GM21619 (cell line): Measurements from ENCODE around the gene LAMA5.

Experiments used
- ATAC-seq: cut with Tn5 transposase; IDR thresholded peaks from one replicate; pipeline ENCODE4 v1.9.1; 2021; ENCODE audit not compliant: unreplicated experiment

Gene LAMA5

DNA sequence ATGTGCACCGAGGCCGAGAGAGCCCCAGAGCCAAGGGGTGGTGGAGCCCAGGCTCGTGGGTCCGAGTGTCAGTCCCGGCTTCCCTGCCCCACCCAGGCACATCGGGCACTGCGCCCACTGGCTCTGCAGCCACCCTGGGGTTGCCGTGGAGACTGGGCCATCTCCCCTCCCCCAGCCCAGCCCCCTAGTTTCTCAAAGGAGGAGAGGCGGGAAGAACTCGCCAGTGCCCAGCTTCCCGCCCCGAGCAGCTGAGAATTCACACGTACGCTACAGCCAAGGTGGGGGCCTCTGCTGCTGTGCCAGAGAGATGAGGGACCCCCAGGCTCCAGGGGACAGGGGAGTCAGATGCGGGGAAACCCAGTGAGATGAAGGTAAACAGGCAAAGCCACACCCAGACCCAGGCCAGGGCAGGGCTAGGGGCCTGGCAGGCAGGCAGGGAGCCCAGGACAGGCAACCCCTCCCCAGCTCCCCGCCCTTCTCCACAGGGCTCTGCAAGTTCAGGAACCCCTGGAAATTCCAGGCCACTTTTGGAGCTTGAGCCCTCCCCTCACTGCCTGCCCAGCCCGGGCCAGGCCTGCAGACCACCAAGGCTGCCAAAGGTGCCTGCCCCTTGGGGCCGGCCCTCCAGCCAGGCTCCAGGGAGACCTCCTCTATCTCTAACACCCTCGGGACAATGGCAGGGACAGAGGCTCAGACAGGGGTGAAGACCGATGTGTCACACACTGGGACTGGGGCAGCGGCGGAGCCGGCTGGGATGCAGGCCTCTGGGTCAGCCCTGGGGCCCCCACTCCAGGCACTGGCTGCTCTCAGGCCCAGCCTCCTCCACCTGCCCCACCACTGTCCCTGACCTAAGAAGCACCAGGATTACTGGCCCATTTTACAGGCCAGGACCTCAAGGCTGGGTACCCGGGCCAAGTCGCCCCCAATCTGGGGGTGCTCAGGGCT, 6.0 kb downstream of the LAMA5 start:
- ATAC-seq = no peak

DNA sequence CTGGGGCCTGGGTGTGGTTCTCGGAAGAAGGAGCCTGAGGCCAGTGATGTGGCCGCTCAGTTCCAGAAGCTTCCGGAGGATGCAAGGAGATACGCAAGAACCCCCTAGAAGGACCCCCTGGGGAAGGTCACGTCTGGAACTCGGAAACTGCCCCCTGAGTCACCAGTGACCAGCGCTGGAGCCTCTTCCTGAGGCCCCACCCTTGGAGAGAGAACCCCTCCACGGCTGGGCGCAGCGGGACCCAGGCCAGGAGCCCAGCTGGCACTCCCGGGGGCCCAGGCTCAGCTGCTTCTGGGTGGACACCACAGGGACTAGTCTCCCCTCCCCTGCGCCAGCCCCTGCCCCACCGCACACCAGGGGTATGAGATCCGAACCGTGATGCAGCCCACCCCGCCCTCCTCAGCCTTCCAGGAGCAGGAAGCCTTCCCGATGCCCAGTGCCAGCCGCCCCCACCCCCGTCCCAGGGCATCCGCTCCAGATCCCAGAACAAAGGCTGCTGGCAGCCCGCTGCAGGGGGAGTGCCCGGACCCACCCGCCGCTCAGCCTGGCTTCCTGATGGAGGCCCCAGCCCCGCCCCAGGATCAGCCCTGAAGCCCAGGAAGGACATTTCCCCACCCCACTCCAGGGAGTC, 7.5 kb downstream of the LAMA5 start:
- ATAC-seq = no peak

GRCh38 chr20:62359043-62359490, 8.0 kb downstream of the LAMA5 start:
- no peak for ATAC-seq

DNA sequence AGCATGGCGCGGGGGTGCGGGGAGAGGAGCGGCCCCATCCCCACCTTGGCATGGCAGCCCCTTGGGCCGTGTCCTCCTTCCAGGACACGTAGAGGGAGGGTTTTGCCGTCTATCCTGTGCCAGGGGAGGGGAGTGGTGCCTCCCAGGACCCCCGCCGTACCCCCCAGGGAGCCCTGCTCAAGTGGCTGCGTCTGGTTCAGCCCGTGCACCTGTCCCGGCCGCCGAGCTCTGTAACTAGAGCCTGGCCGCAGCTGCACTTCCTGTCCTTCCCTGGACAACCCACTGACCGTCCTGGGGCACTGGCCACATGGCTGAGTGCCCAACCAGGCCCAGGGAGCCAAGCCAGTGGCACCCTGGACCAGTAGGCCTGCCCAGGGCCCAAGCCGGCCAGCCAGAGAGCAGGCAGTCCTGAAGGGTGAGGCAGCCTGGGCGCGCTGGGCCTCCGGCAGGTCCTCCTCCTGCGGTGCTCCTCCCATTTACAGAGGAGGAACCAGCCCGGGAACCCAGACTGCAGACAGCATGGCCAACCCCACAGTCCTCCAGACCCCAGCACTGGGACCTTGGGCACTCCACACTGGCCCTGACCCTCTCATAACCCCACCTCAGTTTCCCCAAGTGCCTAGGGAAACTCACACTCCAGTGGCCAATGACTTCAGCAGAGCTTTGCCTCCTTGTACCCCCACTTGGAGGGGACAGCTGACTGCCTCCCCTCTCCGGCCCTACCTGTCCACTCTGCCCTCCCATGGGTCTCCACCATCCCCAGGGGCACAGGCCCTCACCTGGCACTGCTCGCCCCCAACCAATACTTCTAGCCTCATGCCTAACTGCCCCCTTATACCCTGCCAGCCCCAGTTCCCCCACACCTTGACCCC, 8.7 kb downstream of the LAMA5 start:
- ATAC-seq = no peak

DNA sequence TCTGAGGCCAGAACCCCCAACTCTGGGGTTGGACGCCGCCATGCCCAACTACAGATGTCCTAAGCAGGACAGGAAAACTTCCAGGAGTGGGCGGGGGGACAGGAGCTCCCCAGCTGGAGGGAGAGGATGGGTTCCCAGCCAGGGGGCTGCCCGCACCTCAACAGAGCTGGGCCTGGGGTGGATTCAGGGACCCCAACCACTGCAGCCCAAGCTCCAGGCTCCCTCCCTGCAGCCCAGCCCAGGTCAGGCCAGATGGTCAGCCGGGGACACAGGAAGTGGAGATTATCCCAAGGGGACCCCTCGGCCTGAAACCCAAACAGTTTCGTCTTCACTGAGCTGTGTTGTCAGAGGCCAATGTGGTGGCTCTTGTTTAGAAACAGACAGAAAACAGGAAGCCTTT, 9.4 kb downstream of the LAMA5 start:
- no peak for ATAC-seq

DNA sequence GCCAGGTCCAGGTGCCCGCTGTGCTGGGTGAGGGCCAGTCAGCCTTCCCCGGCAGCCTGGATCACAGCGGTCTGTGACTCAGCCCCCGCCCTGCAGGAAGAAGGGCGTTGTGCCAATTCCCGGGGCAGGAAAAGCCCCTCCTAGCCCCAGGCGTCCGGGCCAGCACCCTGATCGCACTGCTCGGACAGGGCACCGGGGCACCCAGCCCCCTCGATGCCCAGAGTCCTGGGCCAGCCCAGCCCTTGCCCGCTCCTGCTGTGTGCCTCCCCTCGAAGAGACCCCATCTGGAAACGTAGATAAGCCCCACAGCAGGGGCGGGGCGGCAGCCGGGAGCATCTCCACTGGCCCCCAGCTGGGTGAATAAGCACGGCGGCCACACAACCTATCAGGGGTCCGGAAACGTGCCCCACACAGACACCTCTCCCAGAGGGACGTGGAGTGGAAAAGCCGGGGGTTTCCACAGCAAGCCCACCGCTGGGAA, 9.9 kb downstream of the LAMA5 start:
- no peak for ATAC-seq

DNA sequence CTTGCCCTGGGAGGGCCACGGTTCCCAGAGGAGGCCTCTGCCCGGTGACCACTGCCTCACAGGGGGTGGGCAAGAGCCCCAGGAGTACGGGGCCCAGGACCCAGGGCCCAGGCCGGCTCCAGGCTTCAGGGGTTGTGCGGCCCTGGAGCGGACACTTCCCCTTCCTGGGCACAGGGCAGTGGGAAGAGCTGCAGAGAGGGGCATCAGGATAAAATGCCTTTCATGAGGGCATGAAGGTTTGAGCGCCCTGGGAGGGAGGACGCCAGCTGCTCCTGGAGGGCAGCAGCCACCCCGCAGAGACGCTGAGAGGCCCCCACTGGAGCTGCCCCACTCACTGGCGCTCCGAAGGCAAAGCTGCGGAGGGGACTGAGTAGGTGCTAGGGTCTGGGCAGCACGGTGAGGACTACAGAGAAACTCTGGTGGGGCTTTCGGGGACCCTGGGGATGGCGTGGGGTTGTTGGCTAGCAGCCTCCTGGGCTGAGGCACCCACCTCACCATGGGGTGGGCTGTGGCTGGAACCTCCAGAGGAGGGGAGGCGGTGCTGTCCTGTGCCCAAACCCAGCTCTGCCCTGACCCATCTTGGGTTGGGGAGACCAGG, 10.4 kb downstream of the LAMA5 start:
- ATAC-seq = no peak

GRCh38 chr20:62355878-62356588, 11.1 kb downstream of the LAMA5 start:
- no peak for ATAC-seq

DNA sequence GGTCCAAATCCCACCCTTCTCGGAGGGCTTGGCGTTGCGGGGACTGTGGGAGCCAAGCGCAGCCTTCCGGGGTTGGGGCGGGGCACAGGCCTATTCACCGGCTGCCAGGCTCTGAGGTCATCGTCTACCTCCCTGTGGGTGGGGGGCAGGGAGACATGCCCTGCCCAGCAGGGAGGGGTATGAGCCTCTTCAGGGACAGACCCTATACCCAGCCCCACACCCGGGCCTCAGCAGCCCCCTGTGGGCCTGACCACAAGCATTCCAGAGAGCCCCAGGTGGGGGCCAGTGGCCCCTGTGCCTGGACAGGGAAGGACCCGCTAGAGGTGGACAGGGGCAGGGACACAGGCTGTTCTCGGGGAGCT, 11.6 kb downstream of the LAMA5 start:
- ATAC-seq = no peak

- no peak for ATAC-seq
Observed at GRCh38 chr20:62354811-62355341, 12.2 kb downstream of the LAMA5 start.

DNA sequence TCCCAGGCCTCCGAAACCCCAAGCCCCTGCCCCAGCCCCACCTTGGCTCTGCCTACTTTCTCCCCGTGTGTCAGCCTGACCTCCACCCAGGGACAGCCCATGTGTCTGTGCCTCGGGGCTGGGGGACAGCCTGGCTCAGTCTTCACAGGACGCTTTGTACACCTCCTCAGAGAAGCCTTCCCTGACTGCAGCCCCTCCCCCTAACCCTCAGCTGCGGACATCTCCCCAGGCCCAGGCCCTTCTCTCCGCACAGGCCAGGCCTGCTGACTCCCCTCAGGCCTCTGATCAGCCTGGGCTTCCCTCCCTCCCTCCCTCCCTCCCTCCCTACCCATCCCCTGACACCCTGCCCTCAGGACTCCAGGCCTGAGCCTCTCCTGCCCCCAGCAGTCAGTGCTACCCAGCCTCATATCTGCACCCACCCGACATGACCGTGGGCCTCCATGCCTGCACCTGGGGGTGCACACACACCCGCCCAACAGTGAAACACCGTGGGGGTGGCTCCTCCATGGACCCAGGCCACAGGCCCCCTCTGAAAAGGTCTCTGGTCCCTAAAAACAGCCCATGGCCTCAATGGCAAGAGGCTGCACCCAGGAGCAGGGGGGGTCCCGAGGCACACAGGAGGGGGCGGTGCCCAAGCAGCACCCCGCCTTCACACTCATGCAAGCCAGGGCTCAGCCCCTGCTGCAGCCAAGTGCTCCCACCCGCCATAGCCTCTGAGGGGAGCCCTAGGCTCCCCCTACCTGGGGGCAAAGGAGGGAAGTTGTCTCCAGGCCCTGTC, 12.9 kb downstream of the LAMA5 start:
- no peak for ATAC-seq

DNA sequence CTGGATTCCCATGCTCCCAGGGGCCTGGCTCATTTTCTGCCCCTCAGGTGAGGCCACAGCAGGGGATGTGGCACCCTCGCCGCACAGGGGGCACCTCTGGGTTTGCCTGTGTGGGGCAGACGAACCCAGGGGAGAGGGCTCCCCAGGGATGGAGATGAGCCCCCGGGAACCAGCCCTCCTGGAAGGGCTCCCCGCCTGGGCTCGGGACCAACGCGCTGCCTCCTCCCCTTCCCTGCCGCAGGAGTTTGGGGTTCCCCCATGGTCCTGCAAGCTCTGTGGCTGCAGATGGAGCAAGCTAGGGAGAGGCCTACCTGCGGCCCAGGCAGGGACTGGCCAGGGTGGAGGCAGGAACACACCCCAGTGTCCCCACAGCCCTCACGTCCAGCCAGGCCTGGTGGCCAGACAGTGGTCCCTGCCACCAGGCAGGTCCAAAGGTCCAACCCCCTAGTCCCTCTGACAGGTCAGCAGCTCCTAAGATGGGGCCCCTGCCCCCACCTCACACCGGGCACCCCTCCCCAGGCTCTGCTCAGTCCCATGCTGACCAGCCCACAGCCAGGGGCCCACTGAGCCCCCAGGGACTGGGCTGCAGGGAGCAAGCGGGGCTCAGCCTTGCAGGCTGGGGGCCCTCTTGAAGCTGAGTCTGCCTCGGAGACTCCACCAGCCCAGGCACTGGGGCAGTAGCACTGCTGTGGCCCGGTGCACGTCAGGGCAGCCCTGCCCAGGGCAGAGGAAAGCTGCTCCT, 13.7 kb downstream of the LAMA5 start:
- no peak for ATAC-seq

GRCh38 chr20:62352402-62353288, 14.5 kb downstream of the LAMA5 start:
- no peak for ATAC-seq

- ATAC-seq = no peak
Observed at GRCh38 chr20:62351469-62352401, 15.4 kb downstream of the LAMA5 start.

DNA sequence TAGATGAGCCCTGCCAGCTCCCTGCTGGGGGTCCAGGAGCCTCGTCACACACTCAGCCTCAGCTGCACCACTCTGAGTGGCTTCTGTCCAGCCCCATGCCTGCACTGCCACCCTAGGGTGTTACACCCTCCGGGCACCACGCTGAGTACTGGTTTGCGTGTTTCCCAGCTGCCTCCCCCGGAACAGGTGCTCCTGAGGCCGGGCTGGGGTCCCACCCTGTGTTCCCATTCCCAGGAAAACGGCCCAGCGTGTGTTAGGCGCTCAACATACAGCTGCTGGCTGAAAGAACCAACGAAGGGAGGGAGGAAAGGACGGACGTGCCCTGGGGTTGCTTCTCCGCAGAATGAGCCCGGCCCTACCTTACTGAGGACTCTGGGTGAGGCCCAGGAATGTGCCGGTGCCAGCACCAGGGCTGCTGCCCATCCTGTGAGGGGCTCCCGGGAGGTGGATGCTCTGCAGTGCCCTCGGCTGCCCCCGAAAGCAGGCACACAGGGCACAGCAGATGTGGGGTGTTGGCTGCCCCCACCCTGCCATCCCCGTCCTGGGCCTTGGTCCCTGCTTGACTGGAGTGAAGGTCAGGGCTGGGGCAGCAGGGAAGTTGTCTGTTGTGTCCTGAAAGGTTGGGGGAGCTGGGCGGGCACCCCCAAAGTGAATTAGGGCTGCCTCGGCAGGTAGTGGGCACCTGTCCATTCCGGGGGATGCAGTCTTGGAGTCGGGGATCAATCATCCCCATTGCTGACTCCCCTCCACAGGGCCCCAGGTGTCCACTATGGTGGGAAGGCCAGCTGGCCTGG, 16.3 kb downstream of the LAMA5 start:
- ATAC-seq = no peak
